ENCODE data around the gene TYK2.

GRCh38 chr19:10393137-10393536, 12.8 kb upstream of the TYK2 start:
- no peak for TF ChIP-seq CTCF (IDR thresholded peaks at IDR 0.05)
- TF ChIP-seq POLR2A (IDR thresholded peaks at IDR 0.05): no peak
